Measurements from ENCODE around the gene PAWR. TPM values are rescaled to one million over a fixed set of nuclear protein-coding genes. Genes with fewer than 3 reads are reported as not detected.
"Not testable (repeated sequence)": the region's sequence is repeated elsewhere in the genome, so short reads cannot be mapped to it uniquely, and the experiment has no call there.

Gene PAWR
- total RNA-seq, 2 donors from 2014 or later = 4.4 to 18.5 TPM

DNA sequence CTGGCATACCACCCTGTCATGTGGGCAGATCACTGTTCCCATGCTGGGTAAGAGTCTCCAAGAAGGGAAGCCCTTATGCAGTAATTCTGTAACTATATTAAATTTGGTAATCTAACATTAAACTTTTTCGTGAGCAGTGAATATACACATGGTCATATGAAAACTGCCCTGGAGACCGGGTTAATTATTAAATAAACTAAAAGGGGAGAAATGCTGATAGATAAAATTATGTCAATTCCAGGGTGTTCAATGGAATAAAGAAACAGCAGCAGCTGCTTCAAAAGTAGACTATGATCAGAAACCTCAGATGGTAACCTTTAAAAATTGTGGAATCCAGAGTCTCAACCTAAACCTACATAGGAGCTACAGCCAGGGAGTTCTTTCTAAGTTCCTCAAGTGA, 100.0 kb downstream of the PAWR start:
- no peaks in the 10 kb centered on the region for H3K4me1 Mint-ChIP-seq (ENCODE audit: low read depth)
- no peaks in the 10 kb centered on the region for H3K27me3 Mint-ChIP-seq (ENCODE audit: low read depth)
- H3K36me3 Mint-ChIP-seq (ENCODE audit: insufficient read depth in 2 of 2) = no peaks in the 10 kb centered on the region
- DNase-seq (no peak), ATAC-seq (replicated peaks in 1 of 2) (no peak)
- no peak overlapping the region for H3K27ac Mint-ChIP-seq
- no peaks in the 10 kb centered on the region for H3K9me3 Mint-ChIP-seq
- H3K4me3 Mint-ChIP-seq = no peak overlapping the region

DNA sequence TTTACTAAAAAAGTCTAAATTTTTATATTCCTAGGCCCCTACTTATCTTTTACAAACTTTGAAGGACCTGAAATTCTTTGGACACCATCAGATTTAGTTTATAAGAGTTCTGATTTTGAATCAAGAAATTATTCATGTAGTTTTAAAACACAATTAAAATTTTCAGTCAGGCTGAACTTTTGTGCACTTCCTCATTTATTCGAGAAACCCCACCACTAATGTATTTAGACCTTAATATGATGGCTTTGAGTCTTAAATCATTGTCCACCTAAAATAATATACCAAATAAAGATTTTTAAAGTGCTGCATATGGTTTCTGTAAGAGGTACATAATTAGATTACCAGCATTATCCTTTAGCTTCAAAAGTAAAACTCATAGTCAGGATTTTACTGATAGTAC, 103.4 kb downstream of the PAWR start:
- Mint-ChIP-seq H3K4me3 (no peak overlapping the region), H3K27me3 (ENCODE audit: low read depth) (no peaks in the 10 kb centered on the region), H3K9me3 (peaks cover 0 to 2% of the 10 kb centered on the region in 2 donors), H3K4me1 (ENCODE audit: low read depth) (no peaks in the 10 kb centered on the region), H3K27ac (no peak overlapping the region), H3K36me3 (ENCODE audit: insufficient read depth in 2 of 2) (no peaks in the 10 kb centered on the region)
- no peak for DNase-seq
- ATAC-seq (replicated peaks in 1 of 2) = no peak

DNA sequence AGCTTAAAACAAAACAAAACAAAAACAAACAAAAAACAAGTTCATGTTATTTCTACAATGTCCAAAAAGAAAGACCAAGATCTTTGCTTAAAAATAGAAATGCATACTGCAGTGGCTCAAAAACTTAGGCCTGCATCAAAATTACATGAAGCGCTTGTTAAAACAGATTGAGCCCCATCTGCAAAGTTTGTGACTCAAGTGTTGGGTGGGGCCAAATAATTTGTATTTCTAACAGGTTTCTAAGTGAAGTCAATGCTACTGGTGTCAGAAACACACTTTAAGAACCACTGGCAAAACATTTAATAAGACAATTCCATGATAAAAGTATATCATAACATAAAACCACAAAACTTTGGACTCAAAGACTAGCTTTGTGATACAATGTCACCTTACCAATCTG, 105.6 kb downstream of the PAWR start:
- no peaks in the 10 kb centered on the region for H3K36me3 Mint-ChIP-seq (ENCODE audit: insufficient read depth in 2 of 2)
- peaks cover 0 to 2% of the 10 kb centered on the region in 2 donors for H3K9me3 Mint-ChIP-seq
- no peaks in the 10 kb centered on the region for H3K27me3 Mint-ChIP-seq (ENCODE audit: low read depth)
- no peak overlapping the region for H3K4me3 Mint-ChIP-seq
- ATAC-seq (replicated peaks in 1 of 2) (no peak), DNase-seq (no peak)
- H3K27ac Mint-ChIP-seq = no peak overlapping the region
- no peaks in the 10 kb centered on the region for H3K4me1 Mint-ChIP-seq (ENCODE audit: low read depth)

DNA sequence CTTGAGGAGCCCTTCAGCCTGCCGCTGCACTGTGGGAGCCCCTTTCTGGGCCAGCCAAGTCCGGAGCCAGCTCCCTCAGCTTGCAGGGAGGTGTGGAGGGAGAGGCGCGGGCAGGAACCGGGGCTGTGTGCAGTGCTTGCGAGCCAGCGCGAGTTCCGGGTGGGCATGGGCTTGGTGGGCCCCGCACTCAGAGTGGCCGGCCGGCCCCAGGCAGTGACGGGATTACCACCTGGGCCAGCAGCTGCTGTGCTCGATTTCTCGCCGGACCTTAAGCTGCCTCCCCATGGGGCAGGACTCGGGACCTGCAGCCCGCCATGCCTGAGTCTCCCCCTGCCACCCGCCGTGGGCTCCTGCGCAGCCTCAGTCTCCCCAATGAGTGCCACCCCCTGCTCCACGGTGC, 116.9 kb downstream of the PAWR start:
- Mint-ChIP-seq H3K27ac (no peak overlapping the region), H3K4me3 (no peak overlapping the region), H3K4me1 (ENCODE audit: low read depth) (no peaks in the 10 kb centered on the region), H3K9me3 (peaks cover 5 to 10% of the 10 kb centered on the region in 2 donors), H3K27me3 (ENCODE audit: low read depth) (no peaks in the 10 kb centered on the region), H3K36me3 (ENCODE audit: insufficient read depth in 2 of 2) (peaks cover 3 to 18% of the 10 kb centered on the region in 2 donors)
- ATAC-seq (replicated peaks in 1 of 2) (no peak), DNase-seq (no peak)

DNA sequence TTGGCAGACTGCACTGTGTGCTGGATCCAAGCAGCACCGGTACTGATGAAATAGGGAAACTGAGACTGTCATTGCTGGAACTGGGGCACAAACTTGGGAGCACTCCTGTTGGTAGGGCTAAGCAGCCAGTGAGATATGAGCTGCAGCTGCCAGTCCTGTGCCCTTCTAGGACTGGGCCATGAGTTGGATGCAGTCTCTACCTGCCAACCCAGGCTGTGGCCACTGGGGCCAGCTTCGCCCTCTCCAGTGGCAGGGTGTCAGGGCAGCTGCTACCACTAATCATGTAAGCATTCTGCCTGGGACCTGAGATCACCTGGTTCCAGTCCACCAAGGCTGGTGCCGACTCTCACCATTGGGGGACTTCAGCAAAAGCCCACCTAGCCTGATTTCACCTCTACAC, 121.1 kb downstream of the PAWR start:
- H3K4me3 Mint-ChIP-seq = no peak overlapping the region
- DNase-seq (no peak), ATAC-seq (replicated peaks in 1 of 2) (no peak)
- H3K27ac Mint-ChIP-seq = no peak overlapping the region
- peaks cover 3 to 16% of the 10 kb centered on the region in 2 donors for H3K36me3 Mint-ChIP-seq (ENCODE audit: insufficient read depth in 2 of 2)
- no peaks in the 10 kb centered on the region for H3K4me1 Mint-ChIP-seq (ENCODE audit: low read depth)
- peaks cover 3 to 10% of the 10 kb centered on the region in 2 donors for H3K9me3 Mint-ChIP-seq
- no peaks in the 10 kb centered on the region for H3K27me3 Mint-ChIP-seq (ENCODE audit: low read depth)

DNA sequence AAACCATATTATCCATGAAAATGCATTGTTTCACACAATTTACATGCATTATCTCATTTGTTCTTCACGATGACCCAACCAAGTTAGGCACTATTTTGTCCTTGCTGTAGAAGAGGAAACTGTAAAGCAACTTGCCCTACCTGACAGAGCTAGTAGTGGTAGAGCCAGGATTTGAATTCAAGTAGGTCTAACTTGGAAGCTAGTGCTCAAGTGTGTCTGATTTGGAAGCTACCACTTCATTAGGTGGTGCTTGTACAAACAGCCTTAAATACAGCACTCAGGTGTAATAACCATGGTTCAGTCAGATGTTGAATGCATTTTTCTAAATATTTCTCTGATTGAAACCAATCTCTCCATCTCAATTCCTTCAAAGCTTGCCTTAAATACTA, 123.6 kb downstream of the PAWR start:
- ATAC-seq (replicated peaks in 1 of 2) = no peak
- H3K36me3 Mint-ChIP-seq (ENCODE audit: insufficient read depth in 2 of 2) = peaks cover 0 to 4% of the 10 kb centered on the region in 2 donors
- no peak overlapping the region for H3K27ac Mint-ChIP-seq
- no peak overlapping the region for H3K4me3 Mint-ChIP-seq
- H3K4me1 Mint-ChIP-seq (ENCODE audit: low read depth) = no peaks in the 10 kb centered on the region
- no peaks in the 10 kb centered on the region for H3K9me3 Mint-ChIP-seq
- no peaks in the 10 kb centered on the region for H3K27me3 Mint-ChIP-seq (ENCODE audit: low read depth)
- DNase-seq = no peak

GRCh38 chr12:79566452-79567174, 124.2 kb downstream of the PAWR start:
- Mint-ChIP-seq H3K9me3 (no peaks in the 10 kb centered on the region), H3K27ac (no peak overlapping the region), H3K36me3 (ENCODE audit: insufficient read depth in 2 of 2) (peaks cover 0 to 2% of the 10 kb centered on the region in 2 donors), H3K27me3 (ENCODE audit: low read depth) (no peaks in the 10 kb centered on the region), H3K4me3 (no peak overlapping the region), H3K4me1 (ENCODE audit: low read depth) (no peaks in the 10 kb centered on the region)
- no peak for DNase-seq
- ATAC-seq (replicated peaks in 1 of 2) = no peak

DNA sequence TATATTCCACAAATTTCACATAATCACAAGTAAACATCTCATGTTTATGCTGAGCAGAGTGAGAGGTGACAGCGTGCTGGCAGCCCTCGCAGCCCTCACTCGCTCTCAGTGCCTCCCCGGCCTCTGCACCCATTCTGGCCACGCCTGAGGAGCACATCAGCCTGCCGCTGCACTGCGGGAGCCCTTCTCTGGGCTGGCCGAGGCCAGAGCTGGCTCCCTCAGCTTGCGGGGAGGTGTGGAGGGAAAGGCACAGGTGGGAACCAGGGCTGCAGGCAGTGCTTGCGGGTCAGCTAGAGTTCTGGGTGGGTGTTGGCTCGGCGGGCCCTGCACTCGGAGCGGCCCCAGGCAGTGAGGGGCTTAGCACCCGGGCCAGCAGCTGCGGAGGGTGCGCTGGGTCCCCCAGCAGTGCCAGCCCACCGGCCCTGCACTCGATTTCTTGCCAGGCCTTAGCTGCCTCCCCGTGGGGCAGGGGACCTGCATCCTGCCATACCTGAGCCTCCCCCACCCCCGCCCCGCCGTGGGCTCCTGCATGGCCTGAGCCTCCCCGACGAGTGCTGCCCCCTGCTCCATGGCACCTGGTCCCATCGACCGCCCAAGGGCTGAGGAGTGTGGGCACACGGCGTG, 125.9 kb downstream of the PAWR start:
- H3K9me3 Mint-ChIP-seq; H3K27ac Mint-ChIP-seq; H3K36me3 Mint-ChIP-seq (ENCODE audit: insufficient read depth in 2 of 2); H3K4me1 Mint-ChIP-seq (ENCODE audit: low read depth); H3K4me3 Mint-ChIP-seq; DNase-seq; H3K27me3 Mint-ChIP-seq (ENCODE audit: low read depth); ATAC-seq (replicated peaks in 1 of 2): not testable (repeated sequence)

GRCh38 chr12:79563021-79563740, 127.6 kb downstream of the PAWR start:
- DNase-seq (no peak), ATAC-seq (replicated peaks in 1 of 2) (no peak)
- Mint-ChIP-seq H3K27ac (no peak overlapping the region), H3K4me3 (no peak overlapping the region), H3K36me3 (ENCODE audit: insufficient read depth in 2 of 2) (no peaks in the 10 kb centered on the region), H3K4me1 (ENCODE audit: low read depth) (no peaks in the 10 kb centered on the region), H3K9me3 (no peaks in the 10 kb centered on the region), H3K27me3 (ENCODE audit: low read depth) (no peaks in the 10 kb centered on the region)

GRCh38 chr12:79561401-79562132, 129.2 kb downstream of the PAWR start:
- DNase-seq (no peak), ATAC-seq (replicated peaks in 1 of 2) (no peak)
- Mint-ChIP-seq H3K36me3 (ENCODE audit: insufficient read depth in 2 of 2) (no peaks in the 10 kb centered on the region), H3K4me3 (no peak overlapping the region), H3K9me3 (no peaks in the 10 kb centered on the region), H3K4me1 (ENCODE audit: low read depth) (no peaks in the 10 kb centered on the region), H3K27ac (no peak overlapping the region), H3K27me3 (ENCODE audit: low read depth) (no peaks in the 10 kb centered on the region)

- no peaks in the 10 kb centered on the region for H3K36me3 Mint-ChIP-seq (ENCODE audit: insufficient read depth in 2 of 2)
- ATAC-seq (replicated peaks in 1 of 2) = no peak
- no peak for DNase-seq
- H3K27ac Mint-ChIP-seq = no peak overlapping the region
- H3K4me3 Mint-ChIP-seq = no peak overlapping the region
- H3K27me3 Mint-ChIP-seq (ENCODE audit: low read depth) = no peaks in the 10 kb centered on the region
- no peaks in the 10 kb centered on the region for H3K4me1 Mint-ChIP-seq (ENCODE audit: low read depth)
- H3K9me3 Mint-ChIP-seq = no peaks in the 10 kb centered on the region
These were observed 130.4 kb downstream of the PAWR start for GRCh38 chr12:79560225-79560889.

DNA sequence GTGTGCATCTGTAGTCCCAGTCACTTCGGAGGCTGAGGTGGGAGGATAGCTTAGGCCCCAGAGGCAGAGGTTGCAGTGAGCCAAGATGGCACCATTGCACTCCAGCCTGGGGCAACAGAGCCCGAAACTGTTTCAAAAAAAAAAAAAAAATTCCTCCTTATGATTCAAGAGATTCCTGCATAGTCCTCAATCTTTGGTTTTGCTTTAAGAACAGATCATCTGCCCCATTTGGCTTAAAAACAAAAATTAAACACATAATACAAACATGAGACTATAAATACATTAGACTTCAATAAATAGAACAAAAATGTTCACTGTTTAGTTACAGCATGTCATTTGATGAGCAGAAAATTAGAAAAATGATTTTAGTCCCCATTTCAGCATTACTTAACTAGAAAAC, 131.2 kb downstream of the PAWR start:
- Mint-ChIP-seq H3K9me3 (no peaks in the 10 kb centered on the region), H3K4me3 (no peak overlapping the region), H3K4me1 (ENCODE audit: low read depth) (no peaks in the 10 kb centered on the region), H3K27ac (no peak overlapping the region), H3K27me3 (ENCODE audit: low read depth) (no peaks in the 10 kb centered on the region), H3K36me3 (ENCODE audit: insufficient read depth in 2 of 2) (no peaks in the 10 kb centered on the region)
- ATAC-seq (replicated peaks in 1 of 2) = no peak
- DNase-seq = no peak
